Head of caudate nucleus (tissue), 42 donors: Measurements from ENCODE around the gene IL1A.

Experiments
- DNase-seq, 42 donors: peaks; one replicate each; pipeline versions ENCODE4 v3.0.0 to v3.0.0-alpha.2; 2020 to 2021; ENCODE audit warnings: mixed read lengths in 7 of 42
- intact Hi-C: fragments of 100-400 bp; cut with DNase I; formaldehyde crosslinking; loops from one replicate; pipeline ENCODE4 v1.15.0; 2022

Gene IL1A

GRCh38 chr2:112795774-112796173 lies 11.5 kb upstream of the IL1A start:
- intact Hi-C loops, result no loop called here
- no peak for DNase-seq

DNA sequence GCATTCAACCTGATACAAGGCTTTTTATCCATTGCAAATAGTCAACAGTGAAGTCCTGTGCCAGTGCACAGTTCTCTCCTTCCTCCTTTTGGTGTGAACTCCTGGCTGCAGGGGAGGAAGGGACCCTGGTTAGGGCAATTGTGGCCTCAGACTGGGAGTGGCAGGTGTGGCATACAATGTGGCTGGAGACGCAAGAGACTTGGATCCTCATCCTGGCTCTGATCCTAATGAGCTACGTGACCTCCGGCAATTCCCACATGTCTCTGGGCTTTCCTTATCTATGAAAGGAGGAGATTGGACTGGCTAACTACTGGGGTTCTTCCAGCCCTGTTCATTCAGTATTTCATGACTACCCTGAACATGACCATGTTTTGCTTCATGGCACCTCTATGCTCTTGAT lies 10.5 kb upstream of the IL1A start:
- no peak for DNase-seq
- intact Hi-C loops, result no loop called here

DNA sequence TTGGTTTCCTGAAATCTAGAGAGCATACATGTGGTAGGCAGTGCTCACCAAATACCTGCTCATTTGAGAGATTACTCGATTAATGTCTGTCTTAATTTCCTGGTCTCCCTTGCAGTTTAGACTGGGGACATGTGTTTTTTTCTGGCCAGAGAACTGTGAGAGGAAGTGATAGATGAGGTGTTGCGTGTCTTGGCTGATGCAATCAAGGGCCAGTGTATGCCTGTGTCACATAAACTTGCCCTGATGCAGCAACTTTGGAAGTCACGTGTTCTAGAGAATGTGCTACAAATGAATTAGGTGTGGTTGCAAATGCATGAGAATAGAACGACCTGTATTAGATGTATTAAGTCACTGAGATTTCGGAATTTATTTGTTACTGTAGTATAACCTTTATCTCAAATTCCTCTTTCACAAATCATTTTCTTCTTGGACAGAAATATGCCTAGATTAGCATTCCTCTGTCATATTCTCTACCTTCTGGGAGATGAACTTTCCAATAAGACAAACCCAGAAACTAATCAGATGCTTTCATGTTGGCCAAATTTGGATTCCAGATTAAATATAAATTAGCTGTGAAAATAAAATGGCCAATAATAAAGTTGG lies 9.9 kb upstream of the IL1A start:
- intact Hi-C loops, result no loop called here
- DNase-seq, result peak in 13 of 42 donors; percentile 6 to 58 (median 18)

- intact Hi-C loops, result no loop called here
- no peak for DNase-seq
Measured at GRCh38 chr2:112793449-112793978, 9.2 kb upstream of the IL1A start.

DNA sequence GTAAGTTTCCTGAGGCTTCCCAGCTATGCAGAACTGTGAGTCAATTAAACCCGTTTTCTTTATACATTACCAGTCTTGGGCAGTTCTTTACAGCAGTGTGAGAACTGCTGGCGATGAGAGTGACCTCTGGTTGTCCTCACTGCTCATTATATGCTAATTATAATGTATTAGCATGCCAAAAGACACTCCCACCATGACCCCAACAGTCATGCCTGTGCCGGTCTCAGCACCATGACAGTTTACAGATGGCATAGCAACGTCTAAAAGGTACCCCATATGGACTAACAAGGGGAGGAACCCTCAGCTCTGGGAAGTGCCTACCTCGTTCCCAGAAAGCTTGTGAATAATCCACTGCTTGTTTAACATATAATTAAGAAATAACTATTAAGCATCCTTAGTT lies 8.1 kb upstream of the IL1A start:
- DNase-seq, result no peak
- intact Hi-C loops, result no loop called here

GRCh38 chr2:112791693-112792230 lies 7.5 kb upstream of the IL1A start:
- intact Hi-C loops, result no loop called here
- no peak for DNase-seq

- no peak for DNase-seq
- intact Hi-C loops, result no loop called here
Measured at GRCh38 chr2:112791019-112791418, 6.7 kb upstream of the IL1A start.

- no peak for DNase-seq
- intact Hi-C loops, result no loop called here
Measured at GRCh38 chr2:112790305-112790704, 6.0 kb upstream of the IL1A start.

GRCh38 chr2:112789186-112789585 lies 4.9 kb upstream of the IL1A start:
- DNase-seq, result no peak
- intact Hi-C loops, result no loop called here

DNA sequence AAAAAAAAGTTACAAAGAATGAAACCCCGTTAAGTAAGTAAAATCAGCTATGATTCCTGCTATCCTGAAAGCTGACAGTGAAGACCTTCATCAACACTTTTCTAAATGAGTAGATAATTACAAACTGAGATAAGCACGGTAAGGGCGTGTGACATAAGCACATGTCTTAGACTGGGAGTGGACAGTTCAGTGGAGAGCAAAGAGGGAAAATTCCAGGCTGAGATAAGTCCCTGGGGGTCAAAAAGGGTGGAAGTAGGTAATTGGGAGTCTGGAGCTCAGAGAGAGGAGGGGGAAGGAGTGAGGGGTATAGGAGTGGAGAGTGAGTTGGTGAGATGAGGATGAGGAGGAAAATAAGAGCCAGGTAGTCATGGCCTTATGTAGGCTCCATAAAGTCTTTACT lies 4.4 kb upstream of the IL1A start:
- no peak for DNase-seq

GRCh38 chr2:112787729-112788393 lies 3.6 kb upstream of the IL1A start:
- DNase-seq, result no peak
- intact Hi-C loops, result no loop called here

More for the DNA sequence above, 4.4 kb upstream of the IL1A start:
- intact Hi-C loops, result no loop called here

GRCh38 chr2:112787294-112787693 lies 3.0 kb upstream of the IL1A start:
- intact Hi-C loops, result no loop called here

GRCh38 chr2:112783187-112783714 lies 1.0 kb downstream of the IL1A start:
- DNase-seq, result no peak
- intact Hi-C loops, result no loop called here

More at GRCh38 chr2:112787294-112787693, 3.0 kb upstream of the IL1A start:
- DNase-seq, result no peak

DNA sequence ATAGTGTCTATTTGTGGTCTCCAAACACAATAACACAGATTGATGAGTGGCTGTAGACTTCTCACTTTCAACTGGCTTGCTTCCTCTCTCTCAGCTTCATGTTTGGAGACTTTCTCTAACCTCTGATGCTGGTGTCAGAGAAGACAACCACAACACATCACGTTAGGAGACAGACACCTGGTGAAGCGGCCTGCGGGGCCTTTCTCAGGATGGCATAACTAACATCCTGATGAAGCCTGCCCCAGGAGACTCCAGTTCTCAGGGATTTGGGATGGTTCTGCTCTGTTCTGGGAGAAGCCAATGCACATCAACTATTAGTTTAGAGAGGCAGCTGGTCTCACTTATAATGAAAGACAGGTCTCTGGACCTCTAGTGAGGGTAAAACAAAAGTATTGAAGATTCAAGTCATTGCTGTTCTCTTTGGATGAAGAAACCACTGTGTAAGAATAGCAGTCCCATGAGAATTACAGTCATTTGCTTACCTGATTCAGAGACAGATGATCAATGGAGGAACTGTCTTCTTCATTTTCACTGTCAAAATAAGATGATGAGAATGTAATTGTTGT lies 2.0 kb downstream of the IL1A start:
- intact Hi-C loops, result no loop called here

GRCh38 chr2:112779598-112779997 lies 4.7 kb downstream of the IL1A start:
- intact Hi-C loops, result no loop called here
- DNase-seq, result no peak

More for the DNA sequence above, 2.0 kb downstream of the IL1A start:
- DNase-seq, result no peak

- intact Hi-C loops, result no loop called here
- no peak for DNase-seq
Measured at GRCh38 chr2:112777036-112777435, 7.3 kb downstream of the IL1A start.

DNA sequence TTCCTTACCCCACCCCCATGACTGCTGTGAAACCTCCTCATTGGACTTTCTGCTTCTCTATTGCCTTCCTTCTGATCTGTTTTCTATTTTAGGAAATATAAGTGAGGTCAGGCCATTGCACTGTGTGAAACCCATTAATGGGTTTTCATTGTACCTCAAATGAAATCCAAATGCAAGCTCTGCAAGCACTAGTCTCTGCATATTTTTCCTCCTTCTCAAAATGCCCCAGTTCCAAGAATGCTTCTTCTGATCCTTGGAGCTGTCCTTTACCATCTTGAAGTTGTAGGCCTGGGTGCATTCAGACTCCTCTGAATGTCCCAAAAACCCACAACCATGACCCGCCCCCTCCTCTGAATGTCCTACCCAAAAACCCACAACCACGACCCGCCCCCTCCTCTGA lies 8.2 kb downstream of the IL1A start:
- no peak for DNase-seq
- intact Hi-C loops, result no loop called here

DNA sequence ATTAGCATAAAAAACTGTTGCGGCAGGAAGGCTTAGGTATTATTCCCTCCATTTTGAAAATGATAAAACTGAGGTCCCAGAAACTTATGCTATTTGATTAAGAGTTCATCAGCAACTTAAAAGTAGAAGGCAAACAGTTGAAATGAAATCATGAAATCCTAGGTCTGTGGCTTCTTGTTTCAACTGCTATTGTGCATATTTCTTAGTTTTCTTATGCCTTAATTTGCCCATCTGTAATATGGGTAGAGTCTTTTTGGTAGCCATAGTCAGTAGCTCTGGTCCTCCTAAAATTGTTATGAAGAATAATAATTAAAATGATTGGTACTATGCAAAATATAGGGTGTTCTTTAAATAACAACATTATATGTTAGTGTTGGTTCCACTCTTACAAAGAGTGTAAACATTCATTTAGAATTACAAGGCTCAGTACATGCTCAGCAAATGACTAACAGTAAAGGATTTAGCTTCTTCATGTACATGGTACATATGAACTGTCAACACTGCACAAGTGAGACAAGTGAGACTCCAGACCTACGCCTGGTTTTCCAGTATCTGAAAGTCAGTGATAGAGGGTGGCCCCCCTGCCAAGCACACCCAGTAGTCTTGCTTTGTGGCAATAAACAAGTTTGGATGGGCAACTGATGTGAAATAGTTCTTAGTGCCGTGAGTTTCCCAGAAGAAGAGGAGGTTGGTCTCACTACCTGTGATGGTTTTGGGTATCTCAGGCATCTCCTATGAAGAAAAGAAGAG lies 9.6 kb downstream of the IL1A start:
- no peak for DNase-seq
- intact Hi-C loops, result no loop called here

GRCh38 chr2:112773556-112773955 lies 10.7 kb downstream of the IL1A start:
- no peak for DNase-seq

More at GRCh38 chr2:112773556-112773955, 10.7 kb downstream of the IL1A start:
- intact Hi-C loops, result no loop called here
